ENCODE measurements around the gene DROSHA.

DROSHA gene

DNA sequence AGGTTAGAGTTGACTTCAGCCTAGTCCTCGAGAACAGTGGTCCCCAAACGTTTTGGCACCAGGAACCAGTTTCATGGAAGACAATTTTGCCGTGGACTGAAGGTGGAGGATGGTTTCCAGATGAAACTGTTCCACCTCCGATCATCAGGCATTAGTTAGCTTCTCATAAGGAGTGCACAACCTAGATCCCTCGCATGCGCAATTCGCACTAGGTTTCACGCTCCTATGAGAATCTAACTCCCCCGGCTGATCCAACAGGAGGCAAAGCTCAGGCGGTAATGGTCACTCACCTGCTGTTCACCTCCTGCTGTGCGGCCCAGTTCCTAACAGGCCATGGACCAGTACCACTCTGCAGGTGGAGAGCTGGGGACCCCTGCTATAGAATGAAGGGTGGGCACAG lies 174.9 kb downstream of the DROSHA start:
- H3K4me3 ChIP-seq (ENCODE audit: low read depth, low read length): no peak overlapping the region
- no peak for TF ChIP-seq CTCF (IDR thresholded peaks at IDR 0.05; ENCODE audit: low read depth, low read length)
- in situ Hi-C loops (cut with HindIII; ENCODE audit: low sequenced_read_pairs): no loop called here
- no peak for DNase-seq (ENCODE audit: low read depth, low spot score)

DNA sequence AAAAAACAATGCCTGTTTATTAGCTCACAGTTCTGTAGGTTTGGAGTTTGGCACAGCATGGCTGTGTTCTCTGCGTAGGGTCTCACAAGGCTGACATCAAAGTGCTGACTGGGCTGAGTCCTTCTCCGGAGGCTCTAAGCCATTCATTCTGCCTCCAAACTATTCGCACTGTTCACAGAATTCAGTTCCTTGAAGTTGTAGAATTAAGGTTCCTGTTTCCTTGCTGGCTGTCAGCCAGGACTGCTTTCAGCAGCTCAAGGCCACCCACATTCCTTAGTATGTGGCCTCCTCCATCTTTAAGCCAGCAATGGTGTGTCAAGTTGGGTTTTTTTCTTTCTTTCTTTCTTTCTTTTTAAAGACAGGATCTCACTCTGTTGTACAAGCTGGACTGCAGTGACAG lies 176.6 kb downstream of the DROSHA start:
- in situ Hi-C loops (cut with HindIII; ENCODE audit: low sequenced_read_pairs): no loop called here
- no peak for TF ChIP-seq CTCF (IDR thresholded peaks at IDR 0.05; ENCODE audit: low read depth, low read length)
- DNase-seq (ENCODE audit: low read depth, low spot score): no peak
- no peak overlapping the region for H3K4me3 ChIP-seq (ENCODE audit: low read depth, low read length)

Data from astrocyte of the spinal cord (primary cell).